ENCODE measurements around the gene APOBEC3A. TPM values are rescaled to one million over a fixed set of nuclear protein-coding genes. Genes with fewer than 3 reads are reported as not detected.

The APOBEC3A gene
- total RNA-seq = under 1 TPM in 2 of 4 donors, not detected in 2; 0.29 to 0.39 TPM

DNA sequence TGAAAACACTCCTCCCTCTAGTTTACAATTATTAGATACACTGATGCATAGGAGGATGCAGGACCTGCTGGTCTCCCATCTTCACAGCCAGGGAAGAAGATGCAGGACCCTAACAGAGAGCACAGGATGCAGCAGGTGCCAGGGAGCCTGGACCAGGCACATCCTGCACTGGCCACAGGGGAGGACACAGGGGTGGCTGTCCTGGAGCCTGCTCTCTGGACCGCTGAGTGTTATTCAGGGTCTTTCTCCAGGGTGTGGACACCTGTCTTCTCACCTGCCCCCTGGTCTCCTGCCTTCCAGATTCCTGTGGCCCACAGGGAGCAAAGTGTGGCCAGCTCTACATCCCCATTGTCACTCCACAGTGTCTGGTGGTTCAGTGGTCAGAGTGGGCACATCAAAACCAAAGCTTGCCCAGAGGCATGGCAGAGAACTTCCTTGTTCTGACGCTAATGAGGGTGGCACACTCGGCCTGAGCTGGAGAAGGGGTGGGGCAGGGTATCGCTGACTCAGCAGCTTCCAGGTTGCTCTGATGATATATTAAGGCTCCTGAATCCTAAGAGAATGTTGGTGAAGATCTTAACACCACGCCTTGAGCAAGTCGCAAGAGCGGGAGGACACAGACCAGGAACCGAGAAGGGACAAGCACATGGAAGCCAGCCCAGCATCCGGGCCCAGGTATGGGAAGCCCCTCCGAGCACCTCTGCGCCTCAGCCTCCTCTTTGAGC lies at the start of gene APOBEC3A:
Gene APOBEC3A, plus strand, starts transcription at position 564 of the 725 bp plus-strand sequence. Its CDS starts 83 bp downstream, at position 647.
- TF ChIP-seq, protein P1, sequence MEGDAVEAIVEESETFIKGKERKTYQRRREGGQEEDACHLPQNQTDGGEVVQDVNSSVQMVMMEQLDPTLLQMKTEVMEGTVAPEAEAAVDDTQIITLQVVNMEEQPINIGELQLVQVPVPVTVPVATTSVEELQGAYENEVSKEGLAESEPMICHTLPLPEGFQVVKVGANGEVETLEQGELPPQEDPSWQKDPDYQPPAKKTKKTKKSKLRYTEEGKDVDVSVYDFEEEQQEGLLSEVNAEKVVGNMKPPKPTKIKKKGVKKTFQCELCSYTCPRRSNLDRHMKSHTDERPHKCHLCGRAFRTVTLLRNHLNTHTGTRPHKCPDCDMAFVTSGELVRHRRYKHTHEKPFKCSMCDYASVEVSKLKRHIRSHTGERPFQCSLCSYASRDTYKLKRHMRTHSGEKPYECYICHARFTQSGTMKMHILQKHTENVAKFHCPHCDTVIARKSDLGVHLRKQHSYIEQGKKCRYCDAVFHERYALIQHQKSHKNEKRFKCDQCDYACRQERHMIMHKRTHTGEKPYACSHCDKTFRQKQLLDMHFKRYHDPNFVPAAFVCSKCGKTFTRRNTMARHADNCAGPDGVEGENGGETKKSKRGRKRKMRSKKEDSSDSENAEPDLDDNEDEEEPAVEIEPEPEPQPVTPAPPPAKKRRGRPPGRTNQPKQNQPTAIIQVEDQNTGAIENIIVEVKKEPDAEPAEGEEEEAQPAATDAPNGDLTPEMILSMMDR (IDR thresholded peaks at IDR 0.05) = no peak
- no peak for TF ChIP-seq POLR2A (IDR thresholded peaks at IDR 0.05)
- peak in 1 of 2 donors; percentile 41 for DNase-seq (ENCODE audit: low spot score in 2 of 2)
- 48 to 70% methylated on average over 11 of the region's 11 CpGs for WGBS, 2 donors
- intact Hi-C loops (cut with DNase I; ENCODE audit: low total_unique reads) = no loop called here
- H3K4me3 ChIP-seq (ENCODE audit: low read depth, poor library complexity, severe bottlenecking) = no peak within 1 kb of the TSS

GRCh38 chr22:38907767-38908166 lies 49.6 kb upstream of the APOBEC3A start:
- intact Hi-C loops (cut with DNase I; ENCODE audit: low total_unique reads) = no loop called here
- 65 to 74% methylated on average over 2 of the region's 2 CpGs for whole genome bisulfite sequencing, 2 donors
- no peak overlapping the region for H3K4me3 ChIP-seq (ENCODE audit: low read depth, poor library complexity, severe bottlenecking)
- DNase-seq (ENCODE audit: low spot score in 2 of 2) = no peak
- TF ChIP-seq, protein P1 (IDR thresholded peaks at IDR 0.05) = no peak
- TF ChIP-seq POLR2A (IDR thresholded peaks at IDR 0.05) = no peak

DNA sequence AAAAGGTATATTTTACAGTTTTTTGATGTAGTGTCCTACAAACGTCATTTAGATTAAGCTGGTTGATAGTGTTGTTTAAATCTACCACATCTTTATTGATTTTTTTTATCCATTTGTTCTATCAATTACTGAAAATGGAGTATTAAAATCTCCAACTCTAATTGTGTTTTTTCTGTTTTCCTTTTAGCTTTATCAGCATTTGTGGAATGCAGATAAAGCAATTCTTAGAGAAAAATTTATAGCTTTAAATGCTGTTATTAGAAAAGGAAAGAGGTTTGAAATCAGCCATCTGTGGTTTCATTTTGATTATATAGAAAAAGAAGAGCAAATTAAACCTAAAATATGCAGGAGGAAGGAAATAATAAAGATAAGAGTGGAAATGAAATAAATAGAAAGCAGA lies 46.0 kb upstream of the APOBEC3A start:
- no peak for DNase-seq (ENCODE audit: low spot score in 2 of 2)
- intact Hi-C loops (cut with DNase I; ENCODE audit: low total_unique reads) = no loop called here
- H3K4me3 ChIP-seq (ENCODE audit: low read depth, poor library complexity, severe bottlenecking) = no peak overlapping the region
- TF ChIP-seq, protein P1 (IDR thresholded peaks at IDR 0.05) = no peak
- no peak for TF ChIP-seq POLR2A (IDR thresholded peaks at IDR 0.05)
- 73 to 75% methylated on average over 1 of the region's 1 CpG for WGBS, 2 donors

DNA sequence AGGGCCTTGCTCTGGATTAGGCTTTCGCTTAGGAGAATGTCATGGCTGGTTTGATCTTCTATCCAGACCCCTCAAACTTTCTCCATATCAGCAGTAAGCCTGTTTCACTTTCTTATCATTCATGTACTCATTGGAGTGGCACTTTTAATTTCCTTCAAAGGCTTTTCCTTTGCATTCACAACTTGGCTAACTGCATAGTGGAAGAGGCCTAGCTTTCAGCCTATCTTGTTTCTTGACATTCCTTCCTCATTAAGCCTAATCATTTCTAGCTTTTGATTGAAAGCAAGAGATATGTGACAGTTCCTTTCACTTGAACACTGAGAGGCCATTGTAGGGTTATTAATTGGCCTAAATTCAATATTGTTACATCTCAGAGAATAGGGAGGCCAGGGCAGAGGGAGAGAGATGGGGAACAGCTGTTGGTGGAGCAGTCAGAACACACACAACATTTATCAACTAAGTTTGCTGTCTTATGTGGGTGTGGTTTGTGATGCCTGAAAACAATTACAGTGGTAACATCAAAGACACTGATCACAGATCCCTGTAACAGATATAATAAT lies 37.7 kb upstream of the APOBEC3A start:
- TF ChIP-seq POLR2A (IDR thresholded peaks at IDR 0.05) = no peak
- TF ChIP-seq, protein P1 (IDR thresholded peaks at IDR 0.05) = no peak
- 100% methylated on average over 1 of the region's 1 CpG for WGBS, 2 donors
- DNase-seq (ENCODE audit: low spot score in 2 of 2) = no peak
- H3K4me3 ChIP-seq (ENCODE audit: low read depth, poor library complexity, severe bottlenecking) = no peak overlapping the region
- intact Hi-C loops (cut with DNase I; ENCODE audit: low total_unique reads) = no loop called here

DNA sequence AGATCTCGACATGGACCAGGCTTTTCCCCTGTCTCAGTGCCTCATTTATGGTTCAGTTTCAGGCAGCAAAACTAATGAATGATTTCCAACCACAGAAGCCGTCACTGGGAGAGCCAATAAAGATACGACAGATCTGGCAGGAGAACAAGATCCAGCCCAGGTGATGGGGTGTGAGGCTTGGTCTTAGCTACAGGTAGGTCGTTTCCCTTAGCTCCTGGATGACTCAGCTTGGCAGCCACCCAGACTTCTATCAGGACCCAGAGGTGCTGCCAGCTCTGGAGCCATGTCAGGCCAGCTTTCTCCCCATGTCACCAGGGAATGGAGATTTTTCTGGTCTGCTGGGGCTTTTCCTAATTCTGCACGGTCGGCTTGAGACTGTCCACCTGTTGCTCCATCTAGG lies 36.3 kb upstream of the APOBEC3A start:
- intact Hi-C loops (cut with DNase I; ENCODE audit: low total_unique reads) = no loop called here
- no peak for TF ChIP-seq POLR2A (IDR thresholded peaks at IDR 0.05)
- TF ChIP-seq, protein P1 (IDR thresholded peaks at IDR 0.05) = no peak
- WGBS, 2 donors = 33 to 52% methylated on average over 6 of the region's 6 CpGs
- no peak overlapping the region for H3K4me3 ChIP-seq (ENCODE audit: low read depth, poor library complexity, severe bottlenecking)
- peak in 1 of 2 donors; percentile 24 for DNase-seq (ENCODE audit: low spot score in 2 of 2)

Measured in lower leg skin (tissue), 4 donors.